Liver (tissue), 3 donors: Measurements from ENCODE around the gene JAZF1.

Experiments used
- CTCF ChIP-seq: fragments of 150-350 bp; IDR thresholded peaks from 2 replicates; pipeline ENCODE4 v1.5.1; 2017; ENCODE audit warnings: improper control_type of control experiment, low read depth, low read length; ENCODE audit not compliant: missing input control
- EGR1 ChIP-seq, 2 donors: IDR thresholded peaks; 2 replicates each; pipeline ENCODE4 v1.6.1; 2016 to 2018; ENCODE audit warnings: antibody characterized with exemption in 2 of 2, low read depth in 2 of 2
- FOXA1 ChIP-seq: IDR thresholded peaks from 2 replicates; pipeline ENCODE4 v1.6.1; 2016; ENCODE audit warnings: antibody characterized with exemption
- FOXA2 ChIP-seq: IDR thresholded peaks from 2 replicates; pipeline ENCODE4 v1.6.1; 2016; ENCODE audit warnings: antibody characterized with exemption
- GABPA ChIP-seq, 2 donors: IDR thresholded peaks in 1 of 2; conservative IDR thresholded peaks in 1 of 2; 2 replicates each; pipeline ENCODE4 v1.6.1; 2016; ENCODE audit warnings: antibody characterized with exemption in 2 of 2, mild to moderate bottlenecking in 1 of 2, moderate library complexity in 1 of 2
- JUND ChIP-seq, 2 donors: IDR thresholded peaks; 2 replicates each; pipeline ENCODE4 v1.6.1; 2016; ENCODE audit warnings: antibody characterized with exemption in 2 of 2
- RAD21 ChIP-seq, 2 donors: IDR thresholded peaks; 2 replicates each; pipeline ENCODE4 v1.6.1; 2016; ENCODE audit warnings: antibody characterized with exemption in 2 of 2, mild to moderate bottlenecking in 2 of 2
- RXRA ChIP-seq, 2 donors: IDR thresholded peaks; 2 replicates each; pipeline ENCODE4 v1.6.1; 2017 to 2018; ENCODE audit warnings: antibody characterized with exemption in 2 of 2, mild to moderate bottlenecking in 1 of 2
- SP1 ChIP-seq: IDR thresholded peaks from 2 replicates; pipeline ENCODE4 v1.6.1; 2018; ENCODE audit warnings: antibody characterized with exemption, mild to moderate bottlenecking
- TAF1 ChIP-seq: conservative IDR thresholded peaks from 2 replicates; pipeline ENCODE4 v1.6.1; 2016; ENCODE audit warnings: antibody characterized with exemption, mild to moderate bottlenecking
- TF ChIP-seq, protein P1 (sequence below): IDR thresholded peaks from 2 replicates; pipeline ENCODE4 v1.6.1; 2016; ENCODE audit warnings: antibody characterized with exemption
- TF ChIP-seq, protein P2 (sequence below): IDR thresholded peaks from 2 replicates; pipeline ENCODE4 v1.6.1; 2016; ENCODE audit warnings: antibody characterized with exemption
- donor health status: healthy.
- donor health status: healthy.

DNA sequence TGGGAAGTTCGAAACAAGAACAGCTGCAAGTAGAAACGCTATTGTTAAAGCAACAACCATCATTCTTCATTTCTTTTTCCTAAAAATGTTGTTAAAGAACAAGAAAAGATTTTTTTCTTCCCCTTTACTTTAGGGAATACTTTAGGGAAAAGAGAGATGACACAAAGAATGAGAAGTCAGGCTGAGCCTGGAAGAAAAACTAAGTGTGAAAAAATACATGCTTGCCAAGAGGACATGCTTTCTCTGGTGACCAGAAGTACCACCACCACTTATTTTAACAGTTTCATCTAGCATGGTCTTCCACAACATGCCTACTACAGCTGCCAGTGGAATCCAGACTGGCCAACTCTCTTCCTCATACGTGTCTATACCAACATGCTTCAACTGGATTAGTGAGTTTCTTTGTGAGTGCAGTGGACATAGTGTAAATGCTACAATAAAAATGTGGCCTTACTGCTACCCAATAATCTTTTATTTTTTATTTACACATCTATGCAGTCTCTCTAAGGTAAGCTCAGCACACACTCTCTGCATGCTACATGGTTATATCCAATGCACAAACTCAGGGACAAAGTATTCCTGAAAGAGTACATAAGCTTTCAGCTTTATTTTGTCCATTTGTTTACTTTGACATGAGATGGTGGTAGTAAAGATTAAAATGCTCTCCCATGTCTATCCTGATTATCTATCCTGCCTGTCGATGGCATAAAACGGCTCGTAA is 244.4 kb downstream of the JAZF1 start:
- TF ChIP-seq CTCF, result no peak
- no peak for TF ChIP-seq SP1
- no peak for TF ChIP-seq EGR1 (IDR thresholded peaks at IDR 0.05; ENCODE audit: low read depth in 2 of 2)
- TF ChIP-seq FOXA1, result no peak
- TF ChIP-seq TAF1, result no peak
- no peak for TF ChIP-seq GABPA (IDR thresholded peaks at IDR 0.05 in 1 of 2, conservative IDR thresholded peaks at IDR 0.05 in 1 of 2)
- TF ChIP-seq RXRA (IDR thresholded peaks at IDR 0.05), result no peak
- TF ChIP-seq JUND (IDR thresholded peaks at IDR 0.05), result no peak
- TF ChIP-seq, protein P1, sequence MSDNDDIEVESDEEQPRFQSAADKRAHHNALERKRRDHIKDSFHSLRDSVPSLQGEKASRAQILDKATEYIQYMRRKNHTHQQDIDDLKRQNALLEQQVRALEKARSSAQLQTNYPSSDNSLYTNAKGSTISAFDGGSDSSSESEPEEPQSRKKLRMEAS, result no peak
- no peak for TF ChIP-seq FOXA2
- TF ChIP-seq RAD21 (IDR thresholded peaks at IDR 0.05), result no peak
- TF ChIP-seq, protein P2, sequence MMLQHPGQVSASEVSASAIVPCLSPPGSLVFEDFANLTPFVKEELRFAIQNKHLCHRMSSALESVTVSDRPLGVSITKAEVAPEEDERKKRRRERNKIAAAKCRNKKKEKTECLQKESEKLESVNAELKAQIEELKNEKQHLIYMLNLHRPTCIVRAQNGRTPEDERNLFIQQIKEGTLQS, result no peak
